H1 (cell line): ENCODE data around the gene HSD17B2. TPM values are rescaled to one million over a fixed set of nuclear protein-coding genes. Genes with fewer than 3 reads are reported as not detected.

Experiments
- RFX5 ChIP-seq: IDR thresholded peaks from 2 replicates; pipeline ENCODE4 v1.6.1; 2011; ENCODE audit warnings: low read depth, low read length, improper control_type of control experiment, borderline replicate concordance
- TAF7 ChIP-seq: optimal IDR thresholded peaks from 2 replicates; pipeline ENCODE3; 2011; ENCODE audit warnings: low read depth, mild to moderate bottlenecking, inconsistent platforms, low read length, moderate library complexity, borderline replicate concordance
- polyA plus RNA-seq, 7 experiments: library from polyadenylated mRNA; depleted of rRNA in 3 of 7; stranded (reverse) in 5 of 7; unstranded in 2 of 7; fragments of >200 nt in 5 of 7; fragments of 200-250 nt in 2 of 7; gene quantifications; 1 replicate in 5 of 7; 2 replicates in 1 of 7; 4 replicates in 1 of 7; pipeline versions ENCODE4 v1.2.1 to v1.2.3, GENCODE V29; 2011 to 2013; ENCODE audit warnings: missing spikeins in 2 of 7, mixed read lengths in 2 of 7
- total RNA-seq: library from RNA; stranded (reverse); fragmentation: NEBNext Ultra II Directional; extraction: Animal tissue kit (Norgen Biotek cat#: 25700); gene quantifications from 2 replicates; pipeline ENCODE4 v1.2.1, GENCODE V29; 2021

Gene HSD17B2
- total and polyA plus RNA-seq, 2 of the 8 experiments (the other 6 are each of a cell fraction or from before 2014, with no cell fraction given), result not detected

DNA sequence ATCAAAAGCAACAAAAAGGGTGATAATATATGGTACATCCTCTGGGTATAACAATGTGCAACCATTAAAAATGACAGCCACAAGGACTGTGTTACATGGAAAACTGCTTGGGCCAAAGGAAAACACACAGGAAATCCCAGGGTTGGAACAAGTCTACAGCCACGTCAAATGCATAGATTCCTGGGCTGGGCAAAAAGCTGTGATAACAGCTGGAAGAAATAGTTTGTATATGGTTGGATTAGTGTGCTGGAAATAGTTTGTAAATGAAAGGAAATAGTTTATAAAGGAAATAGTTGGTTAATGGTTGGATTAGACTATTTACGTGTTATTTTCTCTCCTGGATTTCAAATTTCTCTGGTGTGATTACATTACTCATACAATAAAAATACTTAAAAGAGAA lies 2.6 kb downstream of the HSD17B2 start (continued):
- TF ChIP-seq RFX5 (no peak), TAF7 (no peak)
